Measurements from ENCODE around the gene CSTPP1.
A peak's percentile ranks its signal among the peaks of the same experiment; 100 is the strongest.

CSTPP1 gene

DNA sequence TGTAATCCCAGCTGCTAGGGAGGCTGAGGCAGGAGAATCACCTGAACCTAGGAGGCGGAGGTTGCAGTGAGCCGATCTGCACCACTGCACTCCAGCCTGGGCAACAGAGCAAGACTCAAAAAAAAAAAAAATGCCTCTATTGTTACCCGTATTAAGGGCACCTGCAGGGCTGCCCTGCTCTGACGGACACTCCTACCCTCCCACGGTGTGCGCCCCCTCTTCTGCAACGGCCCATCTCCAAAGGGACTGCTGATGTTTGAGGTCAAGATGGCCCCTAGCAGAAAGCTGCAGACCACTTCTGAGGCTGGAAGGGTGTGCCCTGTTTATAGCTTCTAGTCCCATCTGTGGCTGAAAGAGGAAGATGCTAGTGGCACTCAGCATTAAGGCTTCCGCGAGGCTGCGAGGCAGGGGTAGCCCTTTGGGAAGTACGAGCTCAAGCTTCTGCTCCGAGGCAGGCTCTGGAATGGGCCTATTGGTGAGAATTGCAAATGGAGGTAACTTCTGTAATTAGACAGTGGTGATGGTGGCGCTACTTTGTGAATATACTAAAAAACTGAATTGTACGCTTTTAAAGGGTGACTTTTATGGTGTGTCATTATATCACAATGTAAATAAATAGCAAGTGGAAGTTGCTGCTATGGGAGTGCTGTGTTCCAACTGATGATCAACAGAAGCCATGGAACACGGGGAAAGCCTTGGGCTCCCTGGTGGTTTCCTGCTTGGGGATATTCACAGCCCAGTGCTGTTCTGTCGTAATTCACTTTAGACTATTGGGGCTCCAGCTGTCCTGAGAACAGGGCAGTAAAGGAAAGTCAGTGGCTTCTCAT is 215.8 kb downstream of the CSTPP1 start:
- no peak overlapping the region for H3K4me3 ChIP-seq (ENCODE audit: low read length)
- TF ChIP-seq, protein P1, sequence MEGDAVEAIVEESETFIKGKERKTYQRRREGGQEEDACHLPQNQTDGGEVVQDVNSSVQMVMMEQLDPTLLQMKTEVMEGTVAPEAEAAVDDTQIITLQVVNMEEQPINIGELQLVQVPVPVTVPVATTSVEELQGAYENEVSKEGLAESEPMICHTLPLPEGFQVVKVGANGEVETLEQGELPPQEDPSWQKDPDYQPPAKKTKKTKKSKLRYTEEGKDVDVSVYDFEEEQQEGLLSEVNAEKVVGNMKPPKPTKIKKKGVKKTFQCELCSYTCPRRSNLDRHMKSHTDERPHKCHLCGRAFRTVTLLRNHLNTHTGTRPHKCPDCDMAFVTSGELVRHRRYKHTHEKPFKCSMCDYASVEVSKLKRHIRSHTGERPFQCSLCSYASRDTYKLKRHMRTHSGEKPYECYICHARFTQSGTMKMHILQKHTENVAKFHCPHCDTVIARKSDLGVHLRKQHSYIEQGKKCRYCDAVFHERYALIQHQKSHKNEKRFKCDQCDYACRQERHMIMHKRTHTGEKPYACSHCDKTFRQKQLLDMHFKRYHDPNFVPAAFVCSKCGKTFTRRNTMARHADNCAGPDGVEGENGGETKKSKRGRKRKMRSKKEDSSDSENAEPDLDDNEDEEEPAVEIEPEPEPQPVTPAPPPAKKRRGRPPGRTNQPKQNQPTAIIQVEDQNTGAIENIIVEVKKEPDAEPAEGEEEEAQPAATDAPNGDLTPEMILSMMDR (conservative IDR thresholded peaks at IDR 0.05; ENCODE audit: low read length): no peak
- DNase-seq (ENCODE audit: low read depth): no peak

DNA sequence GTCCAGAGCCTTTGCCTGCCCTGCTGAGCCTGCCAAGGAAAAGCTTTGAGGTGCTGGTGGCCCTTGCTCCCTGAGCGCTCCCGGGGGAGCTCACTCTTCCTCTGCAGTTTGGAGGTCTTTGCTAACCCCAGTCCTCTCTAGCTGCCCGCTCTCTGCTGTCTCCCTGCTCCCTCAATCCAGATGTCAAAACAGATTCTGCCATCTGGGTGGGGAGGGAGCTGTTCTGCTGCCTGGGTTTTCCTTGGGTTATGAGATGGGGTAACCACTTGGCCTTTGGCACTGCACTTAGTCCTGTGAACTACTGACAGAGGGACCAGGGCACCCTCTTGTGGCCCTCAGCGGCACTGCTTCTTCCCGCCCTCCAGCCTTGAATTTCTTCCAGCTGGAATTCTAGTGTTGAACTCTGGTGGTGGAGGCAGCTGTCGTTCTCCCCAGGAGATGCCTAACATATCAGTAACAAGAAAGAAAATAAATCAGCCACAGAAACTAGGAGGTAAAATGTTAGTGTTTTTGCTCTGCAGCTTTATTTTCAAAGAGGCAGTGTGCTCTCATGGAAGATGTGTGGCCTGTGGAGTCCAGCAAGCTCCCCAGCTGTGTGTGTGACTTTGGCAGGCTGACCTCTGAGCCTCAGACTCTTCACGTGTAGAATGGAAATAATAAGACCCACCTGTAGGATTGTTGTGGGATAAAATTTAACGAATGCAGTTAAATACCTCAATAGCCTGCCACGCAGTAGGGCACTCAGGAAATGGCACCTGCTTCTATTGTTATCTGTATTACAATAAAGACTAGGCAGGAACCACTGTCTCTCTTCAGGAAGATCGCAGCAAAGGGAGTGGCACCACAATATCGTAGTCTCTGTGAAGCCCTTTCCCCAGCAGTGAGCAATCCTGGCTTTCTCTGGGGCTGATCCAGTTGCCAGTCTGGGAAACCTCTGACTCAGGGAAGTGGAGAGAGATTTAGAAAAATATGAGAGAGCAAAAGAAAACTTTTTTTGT is 216.7 kb downstream of the CSTPP1 start:
- TF ChIP-seq, protein P1 (conservative IDR thresholded peaks at IDR 0.05; ENCODE audit: low read length): peak; percentile 98
- H3K4me3 ChIP-seq (ENCODE audit: low read length): no peak overlapping the region
- DNase-seq (ENCODE audit: low read depth): peak; percentile 88

DNA sequence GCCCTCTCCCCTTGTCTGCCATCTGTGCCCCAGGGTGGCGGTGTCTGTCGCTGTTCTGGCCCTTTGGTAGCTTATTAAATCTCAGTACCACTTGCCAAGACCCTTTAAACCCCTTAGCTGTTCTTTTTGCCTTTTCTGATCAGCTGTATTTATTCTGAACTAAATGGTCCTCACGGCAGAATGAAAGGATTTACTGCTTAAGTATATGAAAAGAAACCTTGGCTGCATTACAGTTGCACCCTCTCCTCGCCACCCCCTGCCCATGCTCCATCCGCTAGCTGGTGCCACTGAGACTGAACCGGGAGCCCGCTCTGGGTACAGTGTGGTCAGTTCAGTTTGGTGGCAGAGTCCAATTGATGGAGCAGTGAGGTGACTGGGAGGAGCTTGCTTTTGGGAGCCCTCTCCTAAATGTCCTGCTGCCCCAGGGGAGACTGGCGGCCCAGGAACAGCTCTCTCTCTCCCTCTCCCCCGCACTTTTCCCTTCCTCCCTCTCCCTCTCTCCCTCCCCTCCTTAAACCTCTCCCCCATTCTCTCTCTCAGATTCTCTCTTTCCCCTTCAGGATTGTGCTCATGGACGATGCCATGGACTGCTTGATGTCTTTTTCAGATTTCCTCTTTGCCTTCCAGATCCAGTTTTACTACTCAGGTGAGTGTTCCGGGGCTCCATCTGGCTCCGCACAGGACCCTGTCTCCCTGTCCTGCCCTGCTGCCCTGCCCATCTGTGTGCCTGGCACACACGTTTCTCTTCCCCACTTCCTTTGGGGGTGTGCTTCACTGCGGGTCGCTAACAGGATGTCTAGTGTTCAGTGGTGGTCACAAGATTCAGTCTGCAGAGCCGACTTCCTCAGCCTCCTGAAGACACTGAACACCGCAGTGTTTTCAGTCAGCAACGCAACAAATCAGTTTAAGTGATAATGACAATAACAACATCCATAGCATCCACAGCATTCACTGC is 218.3 kb downstream of the CSTPP1 start:
- no peak overlapping the region for H3K4me3 ChIP-seq (ENCODE audit: low read length)
- no peak for DNase-seq (ENCODE audit: low read depth)
- TF ChIP-seq, protein P1 (conservative IDR thresholded peaks at IDR 0.05; ENCODE audit: low read length): no peak

DNA sequence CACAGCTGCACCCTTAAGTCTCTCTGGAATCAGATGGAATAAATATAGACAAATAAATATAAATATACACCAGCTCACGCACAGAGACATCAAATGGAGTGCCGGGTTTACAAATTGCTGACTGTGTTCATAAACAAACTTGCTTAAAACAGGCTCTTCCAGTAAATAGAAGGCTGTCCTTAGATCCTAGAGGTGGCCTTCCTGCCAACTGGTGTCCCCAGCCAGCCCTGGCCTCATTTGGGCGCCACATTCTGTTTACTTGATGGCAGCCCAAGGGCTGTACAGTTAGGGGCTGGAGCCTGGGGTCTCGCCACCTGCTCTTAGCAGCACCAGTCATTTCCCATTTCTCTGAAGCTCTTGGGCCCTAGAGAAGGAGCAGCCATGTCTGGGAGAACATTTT is 219.3 kb downstream of the CSTPP1 start:
- no peak for DNase-seq (ENCODE audit: low read depth)
- no peak overlapping the region for H3K4me3 ChIP-seq (ENCODE audit: low read length)
- TF ChIP-seq, protein P1 (conservative IDR thresholded peaks at IDR 0.05; ENCODE audit: low read length): no peak

DNA sequence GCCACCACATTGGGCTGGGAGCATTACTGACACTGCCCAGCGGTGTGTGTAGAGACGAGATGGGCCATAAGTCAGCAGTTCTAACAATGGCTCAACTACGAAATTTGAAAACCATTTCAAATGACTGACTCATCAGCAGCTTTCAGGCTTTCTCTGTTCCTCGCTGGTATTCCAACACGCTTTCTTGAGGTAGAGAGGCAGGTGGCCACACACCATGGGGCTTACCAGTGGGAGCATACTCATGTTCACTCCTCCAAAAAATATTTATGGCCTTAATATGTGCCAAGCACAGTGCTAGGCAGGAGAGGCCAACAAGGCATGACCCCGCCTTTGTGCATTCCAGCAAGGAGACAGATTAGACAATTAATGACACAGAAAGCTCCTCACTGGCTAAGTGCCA is 219.8 kb downstream of the CSTPP1 start:
- DNase-seq (ENCODE audit: low read depth): no peak
- TF ChIP-seq, protein P1 (conservative IDR thresholded peaks at IDR 0.05; ENCODE audit: low read length): no peak

DNA sequence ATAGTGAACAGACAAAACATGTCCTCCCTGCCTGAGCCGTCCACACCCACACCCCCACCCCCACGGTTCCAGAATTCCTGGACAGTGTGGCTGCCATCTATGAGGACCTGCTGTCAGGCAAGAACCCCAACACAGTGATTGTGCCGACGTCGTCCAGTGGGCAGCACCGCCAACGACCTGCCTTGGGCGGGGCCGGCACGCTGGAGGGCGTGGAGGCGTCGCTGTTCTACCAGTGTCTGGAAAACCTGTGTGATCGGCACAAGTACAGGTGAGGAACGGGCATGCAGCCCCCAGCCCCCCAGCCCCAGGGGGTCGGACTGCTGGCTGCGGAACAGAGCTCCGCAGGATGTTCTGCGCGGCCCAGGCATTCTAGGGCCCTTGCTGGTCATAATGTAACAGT is 220.4 kb downstream of the CSTPP1 start:
- no peak overlapping the region for H3K4me3 ChIP-seq (ENCODE audit: low read length)
- no peak for DNase-seq (ENCODE audit: low read depth)
- TF ChIP-seq, protein P1 (conservative IDR thresholded peaks at IDR 0.05; ENCODE audit: low read length): no peak

More for the DNA sequence above, 219.8 kb downstream of the CSTPP1 start:
- no peak overlapping the region for H3K4me3 ChIP-seq (ENCODE audit: low read length)

Measured in AG10803 (cell line).